Measurements from ENCODE around the gene MBLAC1. TPM values are rescaled to one million over a fixed set of nuclear protein-coding genes. Genes with fewer than 3 reads are reported as not detected.

The MBLAC1 gene
- total and polyA plus RNA-seq, 10 of the 15 experiments (the other 5 are each of a cell fraction or from before 2014, with no cell fraction given), result 0.24 to 3.2 (median 1.8) TPM; not detected in 1

DNA sequence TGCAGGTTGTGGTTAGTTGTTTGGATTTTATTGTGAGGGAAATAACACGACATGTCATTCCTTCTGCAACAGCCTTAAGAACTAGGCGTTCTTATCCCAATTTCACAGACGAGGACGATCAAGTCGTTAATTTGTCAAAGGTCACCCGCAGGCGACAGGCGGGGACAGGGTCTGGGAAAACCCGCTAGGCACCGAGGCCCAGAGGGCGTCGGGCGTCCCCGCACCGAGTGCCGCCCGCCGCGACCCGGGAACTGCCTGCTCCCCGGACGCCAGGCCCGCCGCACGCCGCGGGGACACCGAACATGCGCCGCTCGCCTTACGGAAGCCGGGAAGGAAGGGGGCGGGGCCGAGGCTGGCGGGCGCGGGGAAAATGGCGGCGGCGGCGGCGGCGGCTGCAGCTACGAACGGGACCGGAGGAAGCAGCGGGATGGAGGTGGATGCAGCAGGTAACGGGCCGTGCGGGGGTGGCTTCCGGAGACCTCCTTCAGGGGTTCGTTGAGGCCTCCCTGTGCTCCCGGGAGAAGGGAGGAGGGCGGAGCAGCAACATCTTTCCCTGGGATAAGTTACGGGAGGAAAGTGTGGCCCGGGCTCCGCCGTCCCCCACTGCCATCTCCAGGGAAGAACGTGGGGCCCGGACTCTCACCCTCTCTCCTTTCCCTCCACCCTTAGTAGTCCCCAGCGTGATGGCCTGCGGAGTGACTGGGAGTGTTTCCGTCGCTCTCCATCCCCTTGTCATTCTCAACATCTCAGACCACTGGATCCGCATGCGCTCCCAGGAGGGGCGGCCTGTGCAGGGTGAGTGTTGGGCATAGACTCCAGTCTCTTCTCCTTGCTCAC, 37.9 kb upstream of the MBLAC1 start, which contains the start of gene COPS6:
COPS6 (plus strand) TSS at position 349 of the 837 bp plus-strand sequence; CDS start at position 371, 22 bp downstream.
- ChIA-PET RAD21 (ENCODE audit: unreplicated experiment) (interaction anchor here (1.0 kb wide), 1 partner anchor 12 kb away, joined by 7 read pairs; the partner anchor contains the start of genes AP4M1 and MCM7), CTCF (interaction anchor here (0.8 to 1.1 kb wide), 6 partner anchors 12 to 175 kb away, joined by 3 to 4 read pairs (median 3); partner anchors contain the start of genes AP4M1, MCM7 and ZSCAN21), POLR2A (interaction anchor here (0.5 to 3.9 kb wide), 5 partner anchors 12 to 1053 kb away, joined by 3 to 39 read pairs (median 5); partner anchors contain the start of genes AP4M1, MBLAC1 and MCM7), SMC1A (ENCODE audit: uncharacterized antibody, unreplicated experiment) (interaction anchor here (0.7 kb wide), 1 partner anchor 13 kb away, joined by 3 read pairs; the partner anchor contains the start of gene AP4M1)
- BruUV-seq (replicated peaks), result no TSS peak
- intact Hi-C loops (cut with micrococcal nuclease; ENCODE audit: unreplicated experiment) (loop anchor here (10.0 kb wide), 1 partner anchor 174 kb away; the partner anchor contains the start of gene TRIM4), in situ Hi-C loops (cut with MboI) (no loop called here)
- Histone ChIP-seq H3K4me1 (ENCODE audit: control insufficient read depth, insufficient read depth, low read length) (peaks cover 6% of the 10 kb centered on the region), H3K9me3 (replicated peaks; ENCODE audit: control insufficient read depth, insufficient read depth, low read length) (no peaks in the 10 kb centered on the region), H2AFZ (ENCODE audit: control insufficient read depth, low read depth, low read length) (peak within 1 kb of the TSS; percentile 94), H3K4me3 (peak within 1 kb of the TSS; percentile 92), H4K20me1 (ENCODE audit: control insufficient read depth, insufficient read depth) (no peaks in the 10 kb centered on the region), H3K36me3 (ENCODE audit: control insufficient read depth in 2 of 2, insufficient read depth in 2 of 2, low read length in 1 of 2) (peaks cover 15 to 30% of the 10 kb centered on the region in 2 experiments), H3K9ac (ENCODE audit: control insufficient read depth, insufficient read depth, low read length) (peak within 1 kb of the TSS; percentile 90), H3K4me2 (ENCODE audit: control insufficient read depth, insufficient read depth) (peak within 1 kb of the TSS; percentile 100), H3K27me3 (replicated peaks in 1 of 2; ENCODE audit: control insufficient read depth in 2 of 2, insufficient read depth in 2 of 2, low read length in 1 of 2) (no peaks in the 10 kb centered on the region), H3K27ac (ENCODE audit: control insufficient read depth, insufficient read depth) (peak within 1 kb of the TSS; percentile 84), H3K79me2 (ENCODE audit: control insufficient read depth, insufficient read depth, low read length) (peaks cover 10% of the 10 kb centered on the region)
- WGBS (ENCODE audit: insufficient coverage, insufficient replicate concordance, low lambda C conversion rate, missing lambda C conversion rate), result 2% methylated on average over 67 of the region's 68 CpGs
- DNase-seq (ENCODE audit: low read depth, low spot score), result no peak
- ATAC-seq, result peak; percentile 77
- no peak for FAIRE-seq
- TF ChIP-seq, protein P1, sequence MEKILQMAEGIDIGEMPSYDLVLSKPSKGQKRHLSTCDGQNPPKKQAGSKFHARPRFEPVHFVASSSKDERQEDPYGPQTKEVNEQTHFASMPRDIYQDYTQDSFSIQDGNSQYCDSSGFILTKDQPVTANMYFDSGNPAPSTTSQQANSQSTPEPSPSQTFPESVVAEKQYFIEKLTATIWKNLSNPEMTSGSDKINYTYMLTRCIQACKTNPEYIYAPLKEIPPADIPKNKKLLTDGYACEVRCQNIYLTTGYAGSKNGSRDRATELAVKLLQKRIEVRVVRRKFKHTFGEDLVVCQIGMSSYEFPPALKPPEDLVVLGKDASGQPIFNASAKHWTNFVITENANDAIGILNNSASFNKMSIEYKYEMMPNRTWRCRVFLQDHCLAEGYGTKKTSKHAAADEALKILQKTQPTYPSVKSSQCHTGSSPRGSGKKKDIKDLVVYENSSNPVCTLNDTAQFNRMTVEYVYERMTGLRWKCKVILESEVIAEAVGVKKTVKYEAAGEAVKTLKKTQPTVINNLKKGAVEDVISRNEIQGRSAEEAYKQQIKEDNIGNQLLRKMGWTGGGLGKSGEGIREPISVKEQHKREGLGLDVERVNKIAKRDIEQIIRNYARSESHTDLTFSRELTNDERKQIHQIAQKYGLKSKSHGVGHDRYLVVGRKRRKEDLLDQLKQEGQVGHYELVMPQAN (conservative IDR thresholded peaks at IDR 0.05), result peak; percentile 84
- TF ChIP-seq, protein P2, sequence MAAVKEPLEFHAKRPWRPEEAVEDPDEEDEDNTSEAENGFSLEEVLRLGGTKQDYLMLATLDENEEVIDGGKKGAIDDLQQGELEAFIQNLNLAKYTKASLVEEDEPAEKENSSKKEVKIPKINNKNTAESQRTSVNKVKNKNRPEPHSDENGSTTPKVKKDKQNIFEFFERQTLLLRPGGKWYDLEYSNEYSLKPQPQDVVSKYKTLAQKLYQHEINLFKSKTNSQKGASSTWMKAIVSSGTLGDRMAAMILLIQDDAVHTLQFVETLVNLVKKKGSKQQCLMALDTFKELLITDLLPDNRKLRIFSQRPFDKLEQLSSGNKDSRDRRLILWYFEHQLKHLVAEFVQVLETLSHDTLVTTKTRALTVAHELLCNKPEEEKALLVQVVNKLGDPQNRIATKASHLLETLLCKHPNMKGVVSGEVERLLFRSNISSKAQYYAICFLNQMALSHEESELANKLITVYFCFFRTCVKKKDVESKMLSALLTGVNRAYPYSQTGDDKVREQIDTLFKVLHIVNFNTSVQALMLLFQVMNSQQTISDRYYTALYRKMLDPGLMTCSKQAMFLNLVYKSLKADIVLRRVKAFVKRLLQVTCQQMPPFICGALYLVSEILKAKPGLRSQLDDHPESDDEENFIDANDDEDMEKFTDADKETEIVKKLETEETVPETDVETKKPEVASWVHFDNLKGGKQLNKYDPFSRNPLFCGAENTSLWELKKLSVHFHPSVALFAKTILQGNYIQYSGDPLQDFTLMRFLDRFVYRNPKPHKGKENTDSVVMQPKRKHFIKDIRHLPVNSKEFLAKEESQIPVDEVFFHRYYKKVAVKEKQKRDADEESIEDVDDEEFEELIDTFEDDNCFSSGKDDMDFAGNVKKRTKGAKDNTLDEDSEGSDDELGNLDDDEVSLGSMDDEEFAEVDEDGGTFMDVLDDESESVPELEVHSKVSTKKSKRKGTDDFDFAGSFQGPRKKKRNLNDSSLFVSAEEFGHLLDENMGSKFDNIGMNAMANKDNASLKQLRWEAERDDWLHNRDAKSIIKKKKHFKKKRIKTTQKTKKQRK (IDR thresholded peaks at IDR 0.05; ENCODE audit: low read depth, low read length), result no peak
- peak in 1 of 2 experiments; percentile 77; a peak in 2 of 4 replicates for TF ChIP-seq BHLHE40 (IDR thresholded peaks at IDR 0.05; ENCODE audit: borderline replicate concordance in 1 of 2, low read depth in 2 of 2, low read length in 1 of 2)
- no peak for TF ChIP-seq NFYB (IDR thresholded peaks at IDR 0.05; ENCODE audit: insufficient read depth, low read depth, low read length)
- TF ChIP-seq, protein P3, sequence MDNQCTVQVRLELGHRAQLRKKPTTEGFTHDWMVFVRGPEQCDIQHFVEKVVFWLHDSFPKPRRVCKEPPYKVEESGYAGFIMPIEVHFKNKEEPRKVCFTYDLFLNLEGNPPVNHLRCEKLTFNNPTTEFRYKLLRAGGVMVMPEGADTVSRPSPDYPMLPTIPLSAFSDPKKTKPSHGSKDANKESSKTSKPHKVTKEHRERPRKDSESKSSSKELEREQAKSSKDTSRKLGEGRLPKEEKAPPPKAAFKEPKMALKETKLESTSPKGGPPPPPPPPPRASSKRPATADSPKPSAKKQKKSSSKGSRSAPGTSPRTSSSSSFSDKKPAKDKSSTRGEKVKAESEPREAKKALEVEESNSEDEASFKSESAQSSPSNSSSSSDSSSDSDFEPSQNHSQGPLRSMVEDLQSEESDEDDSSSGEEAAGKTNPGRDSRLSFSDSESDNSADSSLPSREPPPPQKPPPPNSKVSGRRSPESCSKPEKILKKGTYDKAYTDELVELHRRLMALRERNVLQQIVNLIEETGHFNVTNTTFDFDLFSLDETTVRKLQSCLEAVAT (IDR thresholded peaks at IDR 0.05), result no peak; the same call in 1 of the 2 replicates
- TF ChIP-seq, protein P4, sequence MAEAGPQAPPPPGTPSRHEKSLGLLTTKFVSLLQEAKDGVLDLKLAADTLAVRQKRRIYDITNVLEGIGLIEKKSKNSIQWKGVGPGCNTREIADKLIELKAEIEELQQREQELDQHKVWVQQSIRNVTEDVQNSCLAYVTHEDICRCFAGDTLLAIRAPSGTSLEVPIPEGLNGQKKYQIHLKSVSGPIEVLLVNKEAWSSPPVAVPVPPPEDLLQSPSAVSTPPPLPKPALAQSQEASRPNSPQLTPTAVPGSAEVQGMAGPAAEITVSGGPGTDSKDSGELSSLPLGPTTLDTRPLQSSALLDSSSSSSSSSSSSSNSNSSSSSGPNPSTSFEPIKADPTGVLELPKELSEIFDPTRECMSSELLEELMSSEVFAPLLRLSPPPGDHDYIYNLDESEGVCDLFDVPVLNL (IDR thresholded peaks at IDR 0.05; ENCODE audit: low read depth, low read length), result no peak
- TF ChIP-seq NFXL1 (IDR thresholded peaks at IDR 0.05; ENCODE audit: borderline replicate concordance), result no peak
- no peak for TF ChIP-seq ETV6 (conservative IDR thresholded peaks at IDR 0.05 in 1 of 2, IDR thresholded peaks at IDR 0.05 in 1 of 2; ENCODE audit: borderline replicate concordance in 1 of 2, low read depth in 1 of 2)
- no peak for TF ChIP-seq MEF2A (IDR thresholded peaks at IDR 0.05; ENCODE audit: insufficient read depth, low read depth, low read length)
- TF ChIP-seq CHD4 (IDR thresholded peaks at IDR 0.05), result no peak
- TF ChIP-seq FOS (IDR thresholded peaks at IDR 0.05; ENCODE audit: borderline replicate concordance, extremely low read depth, insufficient read length), result no peak
- TF ChIP-seq YY1 (IDR thresholded peaks at IDR 0.05; ENCODE audit: low read depth, low read length), result peak; percentile 99
- 0 out of 2 replicates have a peak, but pooled peaks have one; percentile 49 for TF ChIP-seq HDAC2 (IDR thresholded peaks at IDR 0.05)

Data from GM12878 (cell line).